OCI-LY7 (cell line): Measurements from ENCODE around the gene PRSS2.

Experiments
- CTCF ChIP-seq: fragments of 200-600 bp; sonication (generic); conservative IDR thresholded peaks from 2 replicates; pipeline ENCODE4 v1.5.1; 2014; ENCODE audit warnings: mild to moderate bottlenecking, antibody characterized with exemption, low read length, moderate library complexity, mixed read lengths
- EZH2phosphoT487 ChIP-seq: fragments of 200-600 bp; sonication (generic); IDR thresholded peaks from 2 replicates; pipeline ENCODE4 v1.6.1; 2018; ENCODE audit warnings: low read depth, borderline replicate concordance, mild to moderate bottlenecking, mixed run types, antibody characterized with exemption, low read length, moderate library complexity, mixed read lengths

- TF ChIP-seq CTCF (no peak), EZH2phosphoT487 (no peak)
Observed at GRCh38 chr7:142808802-142809583, 38.2 kb downstream of the PRSS2 start.
